Ovary (tissue), 9 donors: ENCODE data around the gene PCDH8. TPM values are rescaled to one million over a fixed set of nuclear protein-coding genes. Genes with fewer than 3 reads are reported as not detected.
A peak's percentile ranks its signal among the peaks of the same experiment; 100 is the strongest.

Source experiments
- DNase-seq, 5 donors: peaks; one replicate each; pipeline ENCODE4 v3.0.0-alpha.2; 2019 to 2020
- H3K27ac ChIP-seq, 2 donors: fragments of 200-600 bp; one replicate each; pipeline versions ENCODE4 v1.5.1 to v1.8.0; 2019 to 2022
- H3K27me3 ChIP-seq: fragments of 200-600 bp; one replicate; pipeline ENCODE4 v1.8.0; 2022
- H3K36me3 ChIP-seq: fragments of 200-600 bp; sonication (generic); one replicate; pipeline ENCODE4 v1.5.1; 2019
- H3K4me1 ChIP-seq: one replicate; pipeline ENCODE4 v1.8.1; 2013; ENCODE audit warnings: mild to moderate bottlenecking, moderate library complexity; ENCODE audit not compliant: insufficient read depth
- H3K4me3 ChIP-seq: fragments of 200-600 bp; sonication (generic); one replicate; pipeline ENCODE4 v1.5.1; 2017
- H3K9me3 ChIP-seq, 2 donors: fragments of 200-600 bp in 1 of 2; sonication (generic) in 1 of 2; one replicate each; pipeline versions ENCODE4 v1.5.1 to v1.8.1; 2013 to 2019; ENCODE audit warnings: mild to moderate bottlenecking in 1 of 2, moderate library complexity in 1 of 2
- EP300 ChIP-seq: sonication (generic); formaldehyde crosslinking; IDR thresholded peaks from one replicate; pipeline ENCODE4 v1.6.1; 2017; ENCODE audit warnings: antibody characterized with exemption
- POLR2A ChIP-seq: fragments of 450-650 bp; IDR thresholded peaks from one replicate; pipeline ENCODE4 v1.6.1; 2017; ENCODE audit warnings: antibody characterized with exemption, mild to moderate bottlenecking, moderate library complexity
- WGBS, 3 donors: extraction: QIAGEN DNeasy Blood & Tissue Kit in 1 of 3; methylation state at CpG; one replicate each; pipeline versions ENCODE4 v1.1.5 to v1.1.7; 2013 to 2017; 5-methylcytosine and 5-hydroxymethylcytosine counted together
- intact Hi-C, 4 donors: fragments of 100-400 bp; cut with DNase I; formaldehyde crosslinking; loops; one replicate each; pipeline versions ENCODE4 v1.11.0 to v1.15.1; 2022 to 2023
- microRNA counts: library from miRNA; unstranded; fragments of <30 nt; microRNA quantifications from one replicate; lab custom pipeline; 2016
- microRNA-seq, 3 donors: library from miRNA; unstranded; fragments of <30 nt; microRNA quantifications; one replicate each; pipeline versions ENCODE4 to v1.2.0, GENCODE V29; 2019 to 2020
- polyA plus RNA-seq, 2 donors: library from polyadenylated mRNA; stranded (reverse); fragments of 200-250 nt in 1 of 2; fragments of 350-450 nt in 1 of 2; fragmentation: Illumina TruSeq in 1 of 2; extraction: RNeasy Lipid Tissue Mini Kit (QIAGEN cat#74804) in 1 of 2; gene quantifications; one replicate each; pipeline ENCODE4 v1.2.3, GENCODE V29; 2013 to 2014
- small RNA-seq: library from RNA; depleted of rRNA; stranded (forward); fragments of <200 nt; gene quantifications from one replicate; pipeline ENCODE3, GENCODE V24; 2016
- total RNA-seq, 7 donors: library from RNA; depleted of rRNA in 2 of 7; stranded (reverse); fragments of >200 nt in 2 of 7; fragmentation: NEBNext Ultra II Directional in 3 of 7; extraction: Animal tissue kit (Norgen Biotek cat#: 25700) in 3 of 7; gene quantifications; one replicate each; pipeline versions ENCODE4 v1.1.0 to v1.2.4, GENCODE V29; 2016 to 2023
- TF ChIP-seq, protein P1 (sequence below), 3 donors: fragments of 450-650 bp in 2 of 3; fragments of 200-600 bp in 1 of 3; IDR thresholded peaks; one replicate each; pipeline versions ENCODE4 v1.5.1 to v1.8.0; 2016 to 2022; ENCODE audit warnings: antibody characterized with exemption in 3 of 3, mild to moderate bottlenecking in 1 of 3
- donor health status: DM: no; HTN: no; CAD: no; lungs with moderate emphysema.
- donor health status: DM: no; HTN: no; CAD: no.
- donor health status: Bipolar disorder and iron deficiency.
- donor health status: DM: yes; HTN: yes; CAD: no.
- donor health status: DM: no; HTN: no; CAD: no.
- donor health status: DM: yes; HTN: yes; CAD: no.

The PCDH8 gene
- total and polyA plus RNA-seq, 9 donors: 0.06 TPM; not detected in 8

GRCh38 chr13:52798770-52799430 lies 49.5 kb downstream of the PCDH8 start:
- H3K27me3 ChIP-seq: no peaks in the 10 kb centered on the region

GRCh38 chr13:52797176-52797575 lies 51.3 kb downstream of the PCDH8 start:
- TF ChIP-seq EP300 (no peak), POLR2A (no peak)
- TF ChIP-seq, protein P1, sequence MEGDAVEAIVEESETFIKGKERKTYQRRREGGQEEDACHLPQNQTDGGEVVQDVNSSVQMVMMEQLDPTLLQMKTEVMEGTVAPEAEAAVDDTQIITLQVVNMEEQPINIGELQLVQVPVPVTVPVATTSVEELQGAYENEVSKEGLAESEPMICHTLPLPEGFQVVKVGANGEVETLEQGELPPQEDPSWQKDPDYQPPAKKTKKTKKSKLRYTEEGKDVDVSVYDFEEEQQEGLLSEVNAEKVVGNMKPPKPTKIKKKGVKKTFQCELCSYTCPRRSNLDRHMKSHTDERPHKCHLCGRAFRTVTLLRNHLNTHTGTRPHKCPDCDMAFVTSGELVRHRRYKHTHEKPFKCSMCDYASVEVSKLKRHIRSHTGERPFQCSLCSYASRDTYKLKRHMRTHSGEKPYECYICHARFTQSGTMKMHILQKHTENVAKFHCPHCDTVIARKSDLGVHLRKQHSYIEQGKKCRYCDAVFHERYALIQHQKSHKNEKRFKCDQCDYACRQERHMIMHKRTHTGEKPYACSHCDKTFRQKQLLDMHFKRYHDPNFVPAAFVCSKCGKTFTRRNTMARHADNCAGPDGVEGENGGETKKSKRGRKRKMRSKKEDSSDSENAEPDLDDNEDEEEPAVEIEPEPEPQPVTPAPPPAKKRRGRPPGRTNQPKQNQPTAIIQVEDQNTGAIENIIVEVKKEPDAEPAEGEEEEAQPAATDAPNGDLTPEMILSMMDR (IDR thresholded peaks at IDR 0.05): no peak
- no peak for DNase-seq
- no peaks in the 10 kb centered on the region for H3K9me3 ChIP-seq
- H3K27ac ChIP-seq: no peak overlapping the region
- WGBS, 3 donors: 76 to 90% (median 77%) methylated on average over 2 of the region's 2 CpGs
- intact Hi-C loops: no loop called here
- H3K27me3 ChIP-seq: no peaks in the 10 kb centered on the region
- no peaks in the 10 kb centered on the region for H3K36me3 ChIP-seq
- no peak overlapping the region for H3K4me3 ChIP-seq
- no peaks in the 10 kb centered on the region for H3K4me1 ChIP-seq

More at GRCh38 chr13:52798770-52799430, 49.5 kb downstream of the PCDH8 start:
- Histone ChIP-seq H3K9me3 (no peaks in the 10 kb centered on the region), H3K27ac (no peak overlapping the region), H3K36me3 (no peaks in the 10 kb centered on the region), H3K4me1 (no peaks in the 10 kb centered on the region), H3K4me3 (no peak overlapping the region)
- no peak for DNase-seq
- intact Hi-C loops: no loop called here
- 0% methylated on average over 1 of the region's 1 CpG for WGBS, 3 donors
- TF ChIP-seq POLR2A (no peak), EP300 (no peak)
- TF ChIP-seq, protein P1 (IDR thresholded peaks at IDR 0.05): no peak

GRCh38 chr13:52794589-52794988 lies 53.9 kb downstream of the PCDH8 start:
- no peaks in the 10 kb centered on the region for H3K4me1 ChIP-seq
- no peak for DNase-seq
- no peak overlapping the region for H3K27ac ChIP-seq
- WGBS, 3 donors: 88 to 92% (median 89%) methylated on average over 7 of the region's 7 CpGs
- intact Hi-C loops: no loop called here
- no peaks in the 10 kb centered on the region for H3K36me3 ChIP-seq
- TF ChIP-seq EP300 (no peak), POLR2A (no peak)
- TF ChIP-seq, protein P1 (IDR thresholded peaks at IDR 0.05): no peak
- no peak overlapping the region for H3K4me3 ChIP-seq
- no peaks in the 10 kb centered on the region for H3K27me3 ChIP-seq
- no peaks in the 10 kb centered on the region for H3K9me3 ChIP-seq

DNA sequence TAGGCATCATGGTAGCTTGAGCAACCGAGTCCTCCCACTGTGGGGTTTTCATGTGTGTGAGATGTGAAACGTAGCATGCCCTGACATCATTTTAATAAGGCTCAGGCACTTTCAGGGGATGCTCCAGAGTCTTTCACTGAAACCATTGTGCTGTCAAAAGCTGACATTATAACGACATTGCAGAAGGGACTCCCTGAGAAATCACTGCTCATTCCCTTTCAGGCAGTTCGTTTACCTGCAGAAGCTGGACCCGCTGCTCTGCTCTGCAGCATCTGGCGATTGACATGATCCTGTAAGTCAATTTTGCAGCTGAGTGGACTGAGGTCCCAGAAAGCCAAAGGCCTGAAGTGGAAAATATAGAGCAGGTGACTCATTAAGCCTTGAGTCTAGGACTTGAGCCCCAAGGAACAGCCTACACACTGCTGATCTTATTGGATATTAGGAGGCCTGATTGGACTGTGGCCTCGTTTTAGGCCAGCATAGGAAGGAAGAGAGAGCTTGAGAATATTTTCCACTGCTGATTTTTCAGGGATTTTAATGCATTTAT lies 54.9 kb downstream of the PCDH8 start:
- 64 to 68% (median 67%) methylated on average over 7 of the region's 7 CpGs for WGBS, 3 donors
- no peaks in the 10 kb centered on the region for H3K36me3 ChIP-seq
- DNase-seq: no peak
- H3K4me1 ChIP-seq: no peaks in the 10 kb centered on the region
- no peak overlapping the region for H3K4me3 ChIP-seq
- intact Hi-C loops: no loop called here
- H3K27me3 ChIP-seq: no peaks in the 10 kb centered on the region
- TF ChIP-seq, protein P1 (IDR thresholded peaks at IDR 0.05): no peak
- no peak for TF ChIP-seq POLR2A
- TF ChIP-seq EP300: no peak
- no peaks in the 10 kb centered on the region for H3K9me3 ChIP-seq
- no peak overlapping the region for H3K27ac ChIP-seq

MicroRNA genes within 50 kb of the gene (microRNA counts, 767-probe panel; counts per million panel counts)
- 530 counts per million, percentile 78 among the panel's probes with 10 or more counts for microRNA hsa-miR-759 (lab: Ali Mortazavi, UCI)

Small RNA genes lying within 50 kb of the gene (microRNA-seq; reads per million reads assigned to microRNA genes)
- gene MIR759: 0 reads per million in 3 donors

Small RNA genes lying within 50 kb of the gene (small RNA-seq; reads per million reads assigned to genes)
- not detected for gene MIR759

Other genes with a start within 250 kb of the PCDH8 start
- gene HNRNPA1L2, start 206.2 kb downstream of the PCDH8 start, total RNA-seq: 10 to 100 TPM in 3 of 7 donors, 1 to 10 TPM in 4; 2.3 to 12.6 (median 8.5) TPM
- 10 to 100 TPM; 10.3 to 16.2 TPM for gene HNRNPA1L2, start 206.2 kb downstream of the PCDH8 start, polyA plus RNA-seq
- 10 to 100 TPM; 31.0 to 50.7 (median 45.6) TPM for gene SUGT1, start 195.8 kb downstream of the PCDH8 start, total RNA-seq
- gene SUGT1, start 195.8 kb downstream of the PCDH8 start, polyA plus RNA-seq: 10 to 100 TPM; 20.0 to 33.7 TPM
- not detected for gene CNMD, start 108.8 kb downstream of the PCDH8 start, total RNA-seq
- not detected for gene CNMD, start 108.8 kb downstream of the PCDH8 start, polyA plus RNA-seq
- gene OLFM4, start 180.2 kb upstream of the PCDH8 start, total RNA-seq: under 1 TPM in 6 of 7 donors, not detected in 1; 0.13 to 0.98 (median 0.45) TPM
- gene OLFM4, start 180.2 kb upstream of the PCDH8 start, polyA plus RNA-seq: under 1 TPM; 0.07 to 0.22 TPM